GM12865 (cell line): Measurements from ENCODE around the gene TARBP1.

Source experiments
- DNase-seq: peaks from one replicate; pipeline ENCODE4 v3.0.0; 2010; ENCODE audit warnings: low read depth
- H3K4me3 ChIP-seq: 2 replicates; pipeline ENCODE4 v1.5.1; 2011; ENCODE audit warnings: mild to moderate bottlenecking, low read depth, low read length, control low read depth
- TF ChIP-seq, protein P1 (sequence below): IDR thresholded peaks from 2 replicates; pipeline ENCODE4 v1.5.1; 2011; ENCODE audit warnings: low read length, control low read depth, low read depth, inconsistent platforms; ENCODE audit not compliant: insufficient read depth; ENCODE audit errors: missing control alignments

TARBP1 gene

DNA sequence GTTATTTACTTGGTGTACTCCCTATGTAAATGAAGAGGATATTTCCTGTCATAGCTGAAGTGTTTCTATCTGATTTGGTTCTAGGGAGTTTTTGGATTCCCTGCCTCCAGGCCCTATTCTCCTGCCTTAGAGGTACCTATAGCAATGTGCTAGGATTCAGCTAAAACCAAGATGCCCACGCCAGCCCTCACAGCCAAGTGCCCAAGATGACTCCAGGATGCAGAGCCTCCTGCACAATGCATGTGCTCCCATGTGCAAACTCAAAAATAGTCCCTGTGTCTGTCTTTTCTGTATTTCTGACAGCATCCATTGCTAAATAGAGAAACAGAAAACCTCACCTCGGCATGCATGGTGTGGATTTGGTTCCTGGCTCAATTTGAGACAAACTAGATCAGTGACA is 887 bp upstream of the TARBP1 start:
- H3K4me3 ChIP-seq = no peak overlapping the region
- TF ChIP-seq, protein P1, sequence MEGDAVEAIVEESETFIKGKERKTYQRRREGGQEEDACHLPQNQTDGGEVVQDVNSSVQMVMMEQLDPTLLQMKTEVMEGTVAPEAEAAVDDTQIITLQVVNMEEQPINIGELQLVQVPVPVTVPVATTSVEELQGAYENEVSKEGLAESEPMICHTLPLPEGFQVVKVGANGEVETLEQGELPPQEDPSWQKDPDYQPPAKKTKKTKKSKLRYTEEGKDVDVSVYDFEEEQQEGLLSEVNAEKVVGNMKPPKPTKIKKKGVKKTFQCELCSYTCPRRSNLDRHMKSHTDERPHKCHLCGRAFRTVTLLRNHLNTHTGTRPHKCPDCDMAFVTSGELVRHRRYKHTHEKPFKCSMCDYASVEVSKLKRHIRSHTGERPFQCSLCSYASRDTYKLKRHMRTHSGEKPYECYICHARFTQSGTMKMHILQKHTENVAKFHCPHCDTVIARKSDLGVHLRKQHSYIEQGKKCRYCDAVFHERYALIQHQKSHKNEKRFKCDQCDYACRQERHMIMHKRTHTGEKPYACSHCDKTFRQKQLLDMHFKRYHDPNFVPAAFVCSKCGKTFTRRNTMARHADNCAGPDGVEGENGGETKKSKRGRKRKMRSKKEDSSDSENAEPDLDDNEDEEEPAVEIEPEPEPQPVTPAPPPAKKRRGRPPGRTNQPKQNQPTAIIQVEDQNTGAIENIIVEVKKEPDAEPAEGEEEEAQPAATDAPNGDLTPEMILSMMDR = no peak

GRCh38 chr1:234479310-234479559 is 256 bp upstream of the TARBP1 start:
- no peak for DNase-seq
- H3K4me3 ChIP-seq = 0 out of 2 replicates have a peak overlapping the region, but pooled peaks have one; percentile 76
- TF ChIP-seq, protein P1 = no peak

More for the DNA sequence above, 887 bp upstream of the TARBP1 start:
- no peak for DNase-seq

GRCh38 chr1:234478152-234478480 is 863 bp downstream of the TARBP1 start:
- TF ChIP-seq, protein P1 = no peak

GRCh38 chr1:234477386-234478151 is 1.4 kb downstream of the TARBP1 start:
- H3K4me3 ChIP-seq = peak overlapping the region; percentile 85
- DNase-seq = no peak
- TF ChIP-seq, protein P1 = no peak

More at GRCh38 chr1:234478152-234478480, 863 bp downstream of the TARBP1 start:
- peak overlapping the region; percentile 85 for H3K4me3 ChIP-seq
- DNase-seq = peak; percentile 87

GRCh38 chr1:234476172-234476571 is 2.8 kb downstream of the TARBP1 start:
- TF ChIP-seq, protein P1 = no peak
- no peak for DNase-seq
- peak overlapping the region; percentile 3; the same call in 1 of the 2 replicates for H3K4me3 ChIP-seq

DNA sequence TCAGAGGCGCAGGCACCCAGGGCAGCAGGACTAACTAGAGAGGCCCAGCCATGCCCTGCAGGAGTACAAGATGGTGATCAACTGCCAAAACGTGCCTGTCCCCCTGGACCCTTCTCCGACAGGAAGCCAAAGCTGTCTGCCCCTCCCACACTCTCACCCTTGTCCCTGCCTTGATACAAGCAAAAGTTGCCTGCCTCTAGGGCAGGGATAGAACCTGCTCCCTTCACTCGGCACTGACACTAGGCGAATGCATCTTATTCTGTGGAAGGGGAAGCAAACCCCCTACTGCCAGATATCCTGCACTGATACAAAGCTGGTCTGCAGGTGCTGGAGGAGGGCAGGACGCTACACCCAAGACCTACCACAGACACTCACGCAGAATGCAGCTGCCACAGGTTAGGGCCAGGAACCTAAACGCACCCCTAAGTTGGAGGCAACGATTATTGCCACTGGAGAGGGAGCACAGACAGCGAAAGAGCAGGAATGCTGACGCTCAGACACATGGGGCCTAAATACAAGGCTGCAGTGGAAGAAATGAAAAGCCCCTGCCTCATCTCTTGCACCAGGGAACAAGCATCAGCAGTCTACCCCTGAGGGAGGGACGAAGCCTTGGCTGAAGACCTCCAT is 3.7 kb downstream of the TARBP1 start:
- no peak overlapping the region for H3K4me3 ChIP-seq
- TF ChIP-seq, protein P1 = no peak
- DNase-seq = no peak

DNA sequence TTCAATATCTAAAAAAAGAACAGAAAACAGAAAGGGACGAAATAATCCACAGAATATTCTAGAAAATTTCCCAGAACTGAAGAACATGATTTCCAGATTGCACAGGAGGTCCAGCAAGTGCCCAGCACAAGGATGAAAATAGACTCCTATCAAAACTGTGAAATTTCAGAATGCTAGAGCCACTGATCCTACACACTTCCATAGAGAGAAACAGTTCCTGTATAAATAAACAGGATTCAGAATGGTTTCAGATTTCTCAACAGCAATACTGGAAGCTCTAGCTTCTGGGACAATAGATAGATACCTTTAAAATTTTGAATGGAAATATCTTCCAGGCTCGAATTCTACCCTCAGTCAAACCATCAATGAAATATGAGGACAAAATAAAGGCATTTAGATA is 4.6 kb downstream of the TARBP1 start:
- TF ChIP-seq, protein P1 = no peak
- H3K4me3 ChIP-seq = no peak overlapping the region
- no peak for DNase-seq
